ENCODE measurements around the gene NBDY. TPM values are rescaled to one million over a fixed set of nuclear protein-coding genes. Genes with fewer than 3 reads are reported as not detected.
A peak's percentile ranks its signal among the peaks of the same experiment; 100 is the strongest.

The NBDY gene
- total RNA-seq, 2 experiments from 2014 or later: 5.4 to 32.9 TPM

DNA sequence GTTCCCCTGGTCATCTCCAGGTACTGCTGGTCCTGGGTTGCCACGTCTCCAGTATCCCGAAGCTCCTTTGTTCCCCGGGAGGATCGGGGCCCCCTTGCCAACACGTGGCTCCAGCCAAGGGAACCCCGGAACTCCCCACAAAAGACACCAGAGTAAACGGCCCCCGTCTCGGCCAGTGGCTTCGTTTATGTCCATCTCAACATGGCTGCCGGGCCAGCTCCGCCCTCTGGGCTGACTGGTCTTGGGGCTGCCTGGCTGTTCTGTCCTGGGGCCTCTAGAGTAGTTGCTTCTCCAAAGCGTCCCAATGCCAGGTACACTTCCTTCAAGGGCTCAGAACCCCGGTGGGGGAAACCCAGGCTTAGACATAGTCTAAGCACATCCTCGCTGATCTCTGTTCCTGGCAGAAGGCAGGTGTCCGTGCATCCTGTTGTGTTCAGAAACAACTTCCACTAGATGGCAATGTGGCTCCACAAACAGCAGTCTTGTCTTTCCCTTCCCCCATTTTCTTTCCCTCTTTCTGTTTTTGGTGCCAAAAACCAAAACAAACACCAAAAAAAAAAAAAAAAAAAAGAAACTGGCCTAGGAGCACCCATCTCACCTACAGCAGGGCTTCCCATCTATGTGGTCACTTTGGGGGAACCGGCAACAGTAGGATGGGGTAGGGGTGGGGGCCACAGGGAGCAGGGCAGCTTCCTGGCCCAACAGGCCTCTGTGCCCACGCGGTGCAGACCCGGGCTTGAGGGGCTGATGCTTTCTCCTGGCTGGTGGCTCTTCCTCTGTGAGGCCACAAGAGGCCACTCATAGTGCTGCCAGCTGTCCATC, 35.3 kb downstream of the NBDY start:
- Histone ChIP-seq H3K4me2 (ENCODE audit: low read length) (peak overlapping the region; percentile 60), H3K9me3 (ENCODE audit: low read length) (no peaks in the 10 kb centered on the region), H3K9me2 (ENCODE audit: insufficient read depth, low read length) (no peaks in the 10 kb centered on the region), H3K4me1 (ENCODE audit: insufficient read depth, low read length, poor library complexity, severe bottlenecking) (peaks cover 45% of the 10 kb centered on the region), H3K36me3 (ENCODE audit: insufficient read depth, low read length) (no peaks in the 10 kb centered on the region; the same call in 1 of the 2 replicates), H3K4me3 (ENCODE audit: low read depth, low read length, poor library complexity, severe bottlenecking) (peak overlapping the region; percentile 42), H4K20me1 (ENCODE audit: insufficient read depth, low read length) (no peaks in the 10 kb centered on the region), H3K79me2 (ENCODE audit: insufficient read depth, low read depth, low read length) (no peaks in the 10 kb centered on the region; the same call in 1 of the 2 replicates), H3K27ac (ENCODE audit: low read depth, low read length, poor library complexity, severe bottlenecking) (peak overlapping the region; percentile 69), H2AFZ (ENCODE audit: low read length) (no peak overlapping the region)
- BruUV-seq (replicated peaks): no TSS peak
- no peak for TF ChIP-seq EZH2phosphoT487 (IDR thresholded peaks at IDR 0.05; ENCODE audit: borderline replicate concordance, low read depth, low read length)
- TF ChIP-seq, protein P1, sequence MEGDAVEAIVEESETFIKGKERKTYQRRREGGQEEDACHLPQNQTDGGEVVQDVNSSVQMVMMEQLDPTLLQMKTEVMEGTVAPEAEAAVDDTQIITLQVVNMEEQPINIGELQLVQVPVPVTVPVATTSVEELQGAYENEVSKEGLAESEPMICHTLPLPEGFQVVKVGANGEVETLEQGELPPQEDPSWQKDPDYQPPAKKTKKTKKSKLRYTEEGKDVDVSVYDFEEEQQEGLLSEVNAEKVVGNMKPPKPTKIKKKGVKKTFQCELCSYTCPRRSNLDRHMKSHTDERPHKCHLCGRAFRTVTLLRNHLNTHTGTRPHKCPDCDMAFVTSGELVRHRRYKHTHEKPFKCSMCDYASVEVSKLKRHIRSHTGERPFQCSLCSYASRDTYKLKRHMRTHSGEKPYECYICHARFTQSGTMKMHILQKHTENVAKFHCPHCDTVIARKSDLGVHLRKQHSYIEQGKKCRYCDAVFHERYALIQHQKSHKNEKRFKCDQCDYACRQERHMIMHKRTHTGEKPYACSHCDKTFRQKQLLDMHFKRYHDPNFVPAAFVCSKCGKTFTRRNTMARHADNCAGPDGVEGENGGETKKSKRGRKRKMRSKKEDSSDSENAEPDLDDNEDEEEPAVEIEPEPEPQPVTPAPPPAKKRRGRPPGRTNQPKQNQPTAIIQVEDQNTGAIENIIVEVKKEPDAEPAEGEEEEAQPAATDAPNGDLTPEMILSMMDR (conservative IDR thresholded peaks at IDR 0.05; ENCODE audit: low read length): peak; percentile 68
- intact Hi-C loops (cut with micrococcal nuclease; ENCODE audit: unreplicated experiment): no loop called here
- ChIA-PET CTCF (ENCODE audit: unreplicated experiment) (no interaction called here), POLR2A (interaction anchor here (0.5 kb wide), 1 partner anchor 1096 kb away, joined by 3 read pairs; no protein-coding TSS in a partner anchor)
- DNase-seq (ENCODE audit: low spot score): peak; percentile 84

DNA sequence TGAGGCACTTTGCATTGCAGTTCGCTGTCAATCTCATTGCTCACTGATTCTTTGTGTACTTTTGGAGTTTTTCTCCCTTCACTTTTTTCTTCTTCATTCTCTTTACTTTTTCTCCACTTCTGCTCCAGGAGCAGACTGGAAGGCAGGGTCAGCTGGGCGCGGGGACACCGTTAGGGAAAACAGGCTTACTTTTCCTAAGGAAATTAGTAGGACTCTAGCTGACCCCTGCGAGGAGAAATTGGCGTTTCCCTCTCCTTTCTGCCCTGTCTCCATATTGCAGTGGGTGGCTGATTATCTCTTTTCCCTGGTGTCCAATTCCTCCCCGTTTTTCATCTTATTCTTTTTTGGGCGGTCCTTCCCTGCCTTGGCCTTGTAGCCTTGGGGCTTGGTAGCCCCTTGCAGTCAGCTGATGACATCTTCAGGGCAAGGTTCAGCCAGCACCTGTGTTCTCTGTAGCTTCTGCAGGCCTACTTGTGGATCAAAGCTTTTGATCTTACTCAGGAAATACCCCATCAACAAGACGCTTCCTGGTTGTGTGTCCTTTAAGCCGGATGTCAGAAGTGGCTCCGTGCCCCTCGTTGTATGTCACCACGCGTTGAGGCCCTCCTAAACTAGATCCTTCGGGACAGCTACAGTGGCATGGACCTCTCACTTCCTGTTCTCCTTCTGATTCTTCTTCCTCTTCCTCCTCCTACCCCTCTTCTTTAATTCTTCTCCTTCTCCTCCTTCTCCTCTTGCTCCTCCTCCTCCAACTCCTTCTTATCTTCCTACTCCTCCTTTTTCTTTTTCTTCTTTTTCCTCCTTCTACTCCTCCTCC, 36.1 kb downstream of the NBDY start:
- TF ChIP-seq EZH2phosphoT487 (IDR thresholded peaks at IDR 0.05; ENCODE audit: borderline replicate concordance, low read depth, low read length): no peak
- TF ChIP-seq, protein P1 (conservative IDR thresholded peaks at IDR 0.05; ENCODE audit: low read length): no peak
- Histone ChIP-seq H3K27ac (ENCODE audit: low read depth, low read length, poor library complexity, severe bottlenecking) (peak overlapping the region; percentile 69), H3K4me3 (ENCODE audit: low read depth, low read length, poor library complexity, severe bottlenecking) (peak overlapping the region; percentile 42), H3K9me3 (ENCODE audit: low read length) (no peaks in the 10 kb centered on the region), H3K4me2 (ENCODE audit: low read length) (peak overlapping the region; percentile 60), H4K20me1 (ENCODE audit: insufficient read depth, low read length) (no peaks in the 10 kb centered on the region), H3K9me2 (ENCODE audit: insufficient read depth, low read length) (no peaks in the 10 kb centered on the region), H3K4me1 (ENCODE audit: insufficient read depth, low read length, poor library complexity, severe bottlenecking) (peaks cover 45% of the 10 kb centered on the region), H2AFZ (ENCODE audit: low read length) (peak overlapping the region; percentile 61; the same call in 1 of the 2 replicates), H3K36me3 (ENCODE audit: insufficient read depth, low read length) (no peaks in the 10 kb centered on the region; the same call in 1 of the 2 replicates), H3K79me2 (ENCODE audit: insufficient read depth, low read depth, low read length) (no peaks in the 10 kb centered on the region; the same call in 1 of the 2 replicates)
- ChIA-PET CTCF (ENCODE audit: unreplicated experiment) (no interaction called here), POLR2A (interaction anchor here (0.5 to 0.9 kb wide), 4 partner anchors 36 to 1095 kb away, joined by 3 to 5 read pairs (median 3); partner anchors contain the start of gene NBDY)
- no TSS peak for BruUV-seq (replicated peaks)
- peak; percentile 68 for DNase-seq (ENCODE audit: low spot score)
- intact Hi-C loops (cut with micrococcal nuclease; ENCODE audit: unreplicated experiment): no loop called here
